LoVo (cell line): ENCODE results near the gene AKR1A1.

ENCODE experiments used
- DNase-seq: peaks from one replicate; pipeline ENCODE4 v3.0.0-alpha.2; 2016; ENCODE audit warnings: low spot score

The AKR1A1 gene

GRCh38 chr1:45617618-45618017 lies 67.0 kb downstream of the AKR1A1 start:
- DNase-seq, result no peak

DNA sequence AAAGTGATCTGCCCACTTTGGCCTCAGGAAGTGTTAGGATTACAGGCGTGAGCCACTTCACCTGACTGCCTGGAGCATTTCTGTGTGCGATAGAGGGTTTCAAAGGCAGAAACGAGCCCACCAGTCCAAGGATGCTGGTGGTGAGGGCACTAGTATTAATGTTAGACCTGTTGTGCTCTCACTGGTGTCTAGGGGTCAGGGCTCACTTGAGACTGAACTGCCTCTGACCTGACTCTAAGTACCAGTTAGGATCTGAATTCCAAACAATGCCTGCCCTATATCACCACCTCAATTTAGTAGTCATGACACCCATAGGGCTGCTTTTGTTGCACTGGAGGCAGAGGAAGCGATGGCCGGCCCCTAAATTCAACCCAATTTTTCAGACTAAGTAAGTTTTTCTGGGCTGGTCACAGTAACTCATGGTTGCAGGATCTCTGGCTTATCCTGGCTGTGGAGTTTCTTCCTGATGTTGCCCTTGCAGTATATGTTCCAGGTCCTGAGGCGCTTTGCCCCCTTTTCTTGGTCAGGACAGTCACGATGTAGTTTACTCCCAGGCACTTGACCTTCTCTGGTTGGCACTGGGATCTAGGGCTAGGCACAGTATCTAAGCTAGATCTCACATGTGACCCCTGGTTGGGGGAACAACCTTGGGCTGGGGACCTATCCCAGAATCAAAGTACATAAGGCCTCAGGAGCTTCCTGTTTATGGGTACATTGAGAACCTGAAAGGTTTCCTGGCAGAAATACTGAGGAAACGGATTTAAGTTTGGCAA lies 68.7 kb downstream of the AKR1A1 start:
- no peak for DNase-seq
